ENCODE data around the gene TTC3.

- TF ChIP-seq CTCF (tag by site-specific recombination; IDR thresholded peaks at IDR 0.05) (no peak), ZNF549 (tag by site-specific recombination; IDR thresholded peaks at IDR 0.05) (no peak), ZNF354C (tag by site-specific recombination; IDR thresholded peaks at IDR 0.05; ENCODE audit: borderline replicate concordance, low read depth) (no peak)
Observed at GRCh38 chr21:37063433-37063832, 9.6 kb upstream of the TTC3 start.
